HEK293 (cell line): ENCODE results near the gene MMS22L.
"Not testable (repeated sequence)": the region's sequence is repeated elsewhere in the genome, so short reads cannot be mapped to it uniquely, and the experiment has no call there.

Source experiments
- CTCF ChIA-PET: fragments of 350-600 bp; formaldehyde crosslinking; extraction: SDS; loops from one replicate; lab custom pipeline; 2021; ENCODE audit warnings: antibody characterized with exemption; lab: Yijun Ruan, JAX
- POLR2A ChIA-PET: fragments of 300-600 bp; formaldehyde crosslinking; extraction: SDS; loops from one replicate; lab custom pipeline; 2020; ENCODE audit warnings: antibody characterized with exemption, inconsistent platforms; lab: Yijun Ruan, JAX
- H3K27ac ChIP-seq: fragments of 200-500 bp; sonication (Bioruptor generic); 2 replicates; pipeline ENCODE4 v1.5.1; 2014; ENCODE audit warnings: low read depth, low read length, control low read depth, inconsistent platforms; ENCODE audit errors: extremely low read depth
- H3K36me3 ChIP-seq, 2 experiments: fragments of 200-500 bp in 1 of 2; sonication (Bioruptor generic) in 1 of 2; 1 replicate in 1 of 2; 2 replicates in 1 of 2; pipeline ENCODE4 v1.5.1; 2014 to 2017; ENCODE audit warnings: inconsistent platforms in 2 of 2, low read length in 2 of 2; ENCODE audit not compliant: control insufficient read depth in 2 of 2, insufficient read depth in 1 of 2
- H3K4me1 ChIP-seq: fragments of 200-500 bp; sonication (Bioruptor generic); 2 replicates; pipeline ENCODE4 v1.5.1; 2014; ENCODE audit warnings: mild to moderate bottlenecking, low read length, inconsistent platforms; ENCODE audit not compliant: control insufficient read depth, insufficient read depth
- H3K4me3 ChIP-seq: 2 replicates; pipeline ENCODE4 v1.5.1; 2011; ENCODE audit warnings: low read depth, mild to moderate bottlenecking, control low read depth, low read length, moderate library complexity
- H3K9me3 ChIP-seq: fragments of 200-500 bp; sonication (Bioruptor generic); 2 replicates; pipeline ENCODE4 v1.5.1; 2014; ENCODE audit warnings: low read depth, low read length, inconsistent platforms; ENCODE audit not compliant: control insufficient read depth, insufficient read depth
- PRDM1 ChIP-seq: fragments of 450-650 bp; formaldehyde crosslinking; IDR thresholded peaks from 2 replicates; pipeline ENCODE4; 2016; ENCODE audit warnings: missing biosample characterization, missing genetic modification characterization
- REPIN1 ChIP-seq: fragments of 450-650 bp; formaldehyde crosslinking; IDR thresholded peaks from 2 replicates; pipeline ENCODE4 v1.5.1; 2017; ENCODE audit warnings: missing biosample characterization, missing genetic modification characterization, low read depth
- SETDB1 ChIP-seq: IDR thresholded peaks from one replicate; pipeline ENCODE4 v1.6.1; 2017; ENCODE audit warnings: mild to moderate bottlenecking, low read length, moderate library complexity, mixed read lengths; ENCODE audit not compliant: insufficient read length
- ZBTB17 ChIP-seq: fragments of 450-650 bp; formaldehyde crosslinking; IDR thresholded peaks from 2 replicates; pipeline ENCODE4 v1.5.1; 2016; ENCODE audit warnings: missing biosample characterization, missing genetic modification characterization
- ZBTB21 ChIP-seq: fragments of 450-650 bp; formaldehyde crosslinking; IDR thresholded peaks from 2 replicates; pipeline ENCODE4 v1.5.1; 2017; ENCODE audit warnings: missing biosample characterization, missing genetic modification characterization
- ZBTB8A ChIP-seq: fragments of 450-650 bp; formaldehyde crosslinking; IDR thresholded peaks from 2 replicates; pipeline ENCODE4 v1.5.1; 2016; ENCODE audit warnings: missing biosample characterization, missing genetic modification characterization
- ZNF146 ChIP-seq: fragments of 450-650 bp; formaldehyde crosslinking; IDR thresholded peaks from 2 replicates; pipeline ENCODE4 v1.5.1; 2016; ENCODE audit warnings: missing biosample characterization, missing genetic modification characterization
- ZNF155 ChIP-seq: fragments of 450-650 bp; formaldehyde crosslinking; IDR thresholded peaks from 2 replicates; pipeline ENCODE4 v1.5.1; 2016; ENCODE audit warnings: missing biosample characterization, missing genetic modification characterization
- ZNF214 ChIP-seq: fragments of 450-650 bp; formaldehyde crosslinking; IDR thresholded peaks from 2 replicates; pipeline ENCODE4 v1.5.1; 2017; ENCODE audit warnings: missing biosample characterization, mild to moderate bottlenecking, missing genetic modification characterization, borderline replicate concordance
- ZNF221 ChIP-seq: fragments of 450-650 bp; formaldehyde crosslinking; IDR thresholded peaks from 2 replicates; pipeline ENCODE4 v1.5.1; 2017; ENCODE audit warnings: missing biosample characterization, missing genetic modification characterization, borderline replicate concordance
- ZNF239 ChIP-seq: fragments of 450-650 bp; formaldehyde crosslinking; IDR thresholded peaks from 2 replicates; pipeline ENCODE4 v1.5.1; 2016; ENCODE audit warnings: missing biosample characterization, missing genetic modification characterization
- ZNF302 ChIP-seq: fragments of 450-650 bp; formaldehyde crosslinking; IDR thresholded peaks from 2 replicates; pipeline ENCODE4 v1.5.1; 2016; ENCODE audit warnings: missing biosample characterization, missing genetic modification characterization, low read depth
- ZNF501 ChIP-seq: fragments of 450-650 bp; formaldehyde crosslinking; IDR thresholded peaks from 2 replicates; pipeline ENCODE4 v1.5.1; 2016; ENCODE audit warnings: missing biosample characterization, missing genetic modification characterization
- ZNF600 ChIP-seq: fragments of 450-650 bp; formaldehyde crosslinking; IDR thresholded peaks from 2 replicates; pipeline ENCODE4 v1.5.1; 2016; ENCODE audit warnings: missing biosample characterization, missing genetic modification characterization
- ZNF785 ChIP-seq: fragments of 450-650 bp; formaldehyde crosslinking; IDR thresholded peaks from 2 replicates; pipeline ENCODE4 v1.5.1; 2016; ENCODE audit warnings: missing biosample characterization, missing genetic modification characterization
- ZNF792 ChIP-seq: fragments of 450-650 bp; formaldehyde crosslinking; IDR thresholded peaks from 2 replicates; pipeline ENCODE4 v1.5.1; 2016; ENCODE audit warnings: missing biosample characterization, missing genetic modification characterization
- TF ChIP-seq, protein P1 (sequence below): fragments of 450-650 bp; formaldehyde crosslinking; IDR thresholded peaks from 2 replicates; pipeline ENCODE4 v1.5.1; 2016; ENCODE audit warnings: missing biosample characterization, missing genetic modification characterization

Gene MMS22L

DNA sequence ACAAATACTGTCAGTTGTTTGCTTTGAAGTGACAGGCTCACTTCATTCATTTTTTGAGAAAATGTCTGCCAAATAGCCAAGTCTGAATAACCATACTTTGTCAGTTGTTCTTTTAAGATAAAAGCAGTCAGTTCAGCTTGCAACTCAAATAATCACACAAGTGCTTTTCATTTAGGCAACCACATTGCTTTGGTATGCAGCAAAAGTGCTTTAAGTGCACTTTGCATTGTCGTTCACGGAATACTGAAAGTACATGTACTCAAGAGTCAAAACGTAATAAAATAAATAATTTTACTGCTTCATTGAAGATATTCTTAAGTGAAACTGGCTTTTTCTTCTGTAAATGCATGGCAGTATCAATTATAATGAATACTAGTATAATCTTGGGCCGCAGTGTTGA, 107.2 kb downstream of the MMS22L start:
- POLR2A ChIA-PET, result no interaction called here
- CTCF ChIA-PET, result interaction anchor here (0.7 to 5.0 kb wide), 3 partner anchors 10 to 491 kb away, joined by 3 to 45 read pairs (median 3); no protein-coding TSS in a partner anchor
- peaks cover 17 to 74% of the 10 kb centered on the region in 2 experiments for H3K36me3 ChIP-seq
- TF ChIP-seq ZBTB8A (tag by site-specific recombination) (no peak), ZNF302 (tag by site-specific recombination) (no peak), ZNF785 (tag by site-specific recombination) (no peak), ZNF239 (tag by site-specific recombination) (no peak), ZBTB17 (no peak), ZNF155 (no peak)
- TF ChIP-seq, protein P1, sequence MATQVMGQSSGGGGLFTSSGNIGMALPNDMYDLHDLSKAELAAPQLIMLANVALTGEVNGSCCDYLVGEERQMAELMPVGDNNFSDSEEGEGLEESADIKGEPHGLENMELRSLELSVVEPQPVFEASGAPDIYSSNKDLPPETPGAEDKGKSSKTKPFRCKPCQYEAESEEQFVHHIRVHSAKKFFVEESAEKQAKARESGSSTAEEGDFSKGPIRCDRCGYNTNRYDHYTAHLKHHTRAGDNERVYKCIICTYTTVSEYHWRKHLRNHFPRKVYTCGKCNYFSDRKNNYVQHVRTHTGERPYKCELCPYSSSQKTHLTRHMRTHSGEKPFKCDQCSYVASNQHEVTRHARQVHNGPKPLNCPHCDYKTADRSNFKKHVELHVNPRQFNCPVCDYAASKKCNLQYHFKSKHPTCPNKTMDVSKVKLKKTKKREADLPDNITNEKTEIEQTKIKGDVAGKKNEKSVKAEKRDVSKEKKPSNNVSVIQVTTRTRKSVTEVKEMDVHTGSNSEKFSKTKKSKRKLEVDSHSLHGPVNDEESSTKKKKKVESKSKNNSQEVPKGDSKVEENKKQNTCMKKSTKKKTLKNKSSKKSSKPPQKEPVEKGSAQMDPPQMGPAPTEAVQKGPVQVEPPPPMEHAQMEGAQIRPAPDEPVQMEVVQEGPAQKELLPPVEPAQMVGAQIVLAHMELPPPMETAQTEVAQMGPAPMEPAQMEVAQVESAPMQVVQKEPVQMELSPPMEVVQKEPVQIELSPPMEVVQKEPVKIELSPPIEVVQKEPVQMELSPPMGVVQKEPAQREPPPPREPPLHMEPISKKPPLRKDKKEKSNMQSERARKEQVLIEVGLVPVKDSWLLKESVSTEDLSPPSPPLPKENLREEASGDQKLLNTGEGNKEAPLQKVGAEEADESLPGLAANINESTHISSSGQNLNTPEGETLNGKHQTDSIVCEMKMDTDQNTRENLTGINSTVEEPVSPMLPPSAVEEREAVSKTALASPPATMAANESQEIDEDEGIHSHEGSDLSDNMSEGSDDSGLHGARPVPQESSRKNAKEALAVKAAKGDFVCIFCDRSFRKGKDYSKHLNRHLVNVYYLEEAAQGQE (tag by site-specific recombination), result no peak
- no peaks in the 10 kb centered on the region for H3K9me3 ChIP-seq
- no peaks in the 10 kb centered on the region for H3K4me1 ChIP-seq
- H3K4me3 ChIP-seq, result no peak overlapping the region
- no peak overlapping the region for H3K27ac ChIP-seq

DNA sequence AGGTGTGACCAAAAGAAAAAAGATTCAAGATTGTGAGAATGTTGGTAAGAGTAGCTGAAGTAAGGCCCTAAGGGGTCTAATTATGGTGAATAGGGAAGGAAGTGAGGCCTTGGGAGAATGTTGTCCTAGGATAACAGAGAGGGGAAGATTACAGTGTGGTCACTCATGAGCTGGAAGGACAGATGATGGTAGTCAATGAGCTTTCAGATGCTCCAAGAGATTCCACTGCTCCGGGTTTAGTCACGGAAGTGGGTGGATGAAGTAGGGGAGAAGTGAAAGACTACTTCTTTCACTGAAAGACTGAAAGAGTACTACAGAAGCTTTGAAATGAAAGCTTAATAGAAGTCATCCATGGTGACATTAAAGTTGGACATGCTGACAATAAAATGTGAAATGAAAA, 108.5 kb downstream of the MMS22L start:
- H3K4me3 ChIP-seq, result no peak overlapping the region
- TF ChIP-seq ZBTB17, result no peak
- no peak for TF ChIP-seq ZNF792 (tag by site-specific recombination)
- TF ChIP-seq PRDM1 (tag by site-specific recombination), result 0 out of 2 replicates have a peak, but pooled peaks have one; percentile 28
- no peak for TF ChIP-seq ZBTB21 (tag by site-specific recombination)
- TF ChIP-seq ZNF221 (tag by site-specific recombination), result no peak
- TF ChIP-seq REPIN1, result no peak
- no peak for TF ChIP-seq ZNF214 (tag by site-specific recombination)
- TF ChIP-seq ZNF501 (tag by site-specific recombination), result no peak
- H3K4me1 ChIP-seq, result no peaks in the 10 kb centered on the region
- H3K36me3 ChIP-seq, result peaks cover 20 to 72% of the 10 kb centered on the region in 2 experiments
- ChIA-PET POLR2A (no interaction called here), CTCF (interaction anchor here (0.6 to 5.0 kb wide), 5 partner anchors 10 to 276 kb away, joined by 3 to 45 read pairs (median 3); partner anchors contain the start of gene NDUFAF4)
- H3K27ac ChIP-seq, result no peak overlapping the region
- H3K9me3 ChIP-seq, result no peaks in the 10 kb centered on the region

DNA sequence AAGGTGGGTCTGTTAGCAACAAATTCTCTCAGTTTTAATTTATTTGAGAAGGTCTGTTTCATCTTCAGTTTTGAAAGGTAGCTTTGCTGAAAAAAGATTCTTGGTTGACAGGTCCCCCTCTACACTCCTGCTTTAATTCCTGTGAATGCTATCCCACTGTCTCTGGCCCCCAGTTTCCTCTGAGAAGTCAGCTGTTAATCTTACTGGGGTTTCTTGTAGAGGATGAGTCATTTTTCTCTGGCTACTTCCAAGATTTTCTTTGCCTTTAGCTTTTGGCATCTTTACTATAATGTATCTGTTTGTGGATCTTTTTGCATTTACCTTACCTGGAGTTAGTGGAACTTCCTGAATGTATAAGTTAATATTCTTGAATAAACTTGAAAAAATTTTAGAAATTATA, 122.7 kb downstream of the MMS22L start:
- no peak overlapping the region for H3K27ac ChIP-seq
- POLR2A ChIA-PET, result interaction anchor here (0.6 kb wide), 1 partner anchor 105 kb away, joined by 3 read pairs; no protein-coding TSS in a partner anchor
- peak; percentile 50 for TF ChIP-seq SETDB1
- TF ChIP-seq ZNF600 (tag by site-specific recombination), result no peak
- H3K36me3 ChIP-seq, result peaks cover 14 to 59% of the 10 kb centered on the region in 2 experiments
- CTCF ChIA-PET, result interaction anchor here (0.7 kb wide), 1 partner anchor 94 kb away, joined by 3 read pairs; no protein-coding TSS in a partner anchor
- no peaks in the 10 kb centered on the region for H3K9me3 ChIP-seq
- no peak overlapping the region for H3K4me3 ChIP-seq
- no peaks in the 10 kb centered on the region for H3K4me1 ChIP-seq

DNA sequence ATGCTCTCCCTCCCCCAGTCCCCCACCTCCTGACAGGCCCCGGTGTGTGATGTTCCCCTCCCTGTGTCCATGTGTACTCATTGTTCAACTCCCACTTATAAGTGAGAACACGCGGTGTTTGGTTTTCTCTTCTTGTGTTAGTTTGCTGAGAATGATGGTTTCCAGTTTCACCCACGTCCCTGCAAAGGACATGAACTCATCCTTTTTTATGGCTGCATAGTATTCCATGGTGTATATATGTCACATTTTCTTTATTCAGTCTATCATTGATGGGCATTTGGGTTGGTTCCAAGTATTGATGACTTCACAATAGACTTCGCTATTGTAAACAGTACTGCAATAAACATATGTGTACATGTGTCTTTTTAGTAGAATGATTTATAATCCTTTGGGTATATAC, 127.6 kb downstream of the MMS22L start:
- POLR2A ChIA-PET, CTCF ChIA-PET, H3K4me1 ChIP-seq, H3K27ac ChIP-seq, H3K4me3 ChIP-seq, H3K9me3 ChIP-seq: not testable (repeated sequence)
- peaks cover 13 to 38% of the 10 kb centered on the region in 2 experiments for H3K36me3 ChIP-seq
- peak; percentile 91 for TF ChIP-seq ZNF146 (tag by site-specific recombination)
- TF ChIP-seq, all 188 proteins: peak for 1; not testable (repeated sequence) for 187
